Activated CD4-positive, alpha-beta T cell treated with anti-CD3 and anti-CD28 coated beads, Interleukin-2, amount 10 ng/mL, durations not matched to agents 24 days and 14 days (primary cell): ENCODE measurements around the gene SLN. TPM values are rescaled to one million over a fixed set of nuclear protein-coding genes. Genes with fewer than 3 reads are reported as not detected.

Experiments
- DNase-seq: peaks from one replicate; pipeline ENCODE4 v3.0.0; 2022
- H3K27ac Mint-ChIP-seq: one replicate; pipeline ENCODE4 v1.8.0; 2022; ENCODE audit warnings: mild to moderate bottlenecking, mixed read lengths
- H3K27me3 Mint-ChIP-seq: one replicate; pipeline ENCODE4 v1.8.0; 2022; ENCODE audit warnings: mixed read lengths
- H3K36me3 Mint-ChIP-seq: one replicate; pipeline ENCODE4 v1.8.0; 2022; ENCODE audit warnings: low read depth, mild to moderate bottlenecking, mixed read lengths
- H3K4me1 Mint-ChIP-seq: one replicate; pipeline ENCODE4 v1.8.0; 2021; ENCODE audit warnings: mixed read lengths
- H3K4me3 Mint-ChIP-seq: one replicate; pipeline ENCODE4 v1.8.0; 2022; ENCODE audit warnings: mild to moderate bottlenecking, moderate library complexity, mixed read lengths
- H3K9me3 Mint-ChIP-seq: one replicate; pipeline ENCODE4 v1.8.0; 2021; ENCODE audit warnings: mixed read lengths
- intact Hi-C: fragments of 100-400 bp; cut with micrococcal nuclease; formaldehyde crosslinking; loops from one replicate; pipeline ENCODE4 v1.15.1; 2023
- total RNA-seq: library from RNA; stranded (reverse); gene quantifications from 2 replicates; pipeline ENCODE4 v1.2.3, GENCODE V29; 2022

The SLN gene
- total RNA-seq, 1 donor from 2014 or later, result not detected

GRCh38 chr11:107707215-107707671 is 4.6 kb downstream of the SLN start:
- Mint-ChIP-seq H3K9me3 (no peaks in the 10 kb centered on the region), H3K4me3 (no peak overlapping the region), H3K36me3 (no peaks in the 10 kb centered on the region), H3K27me3 (peaks cover 19% of the 10 kb centered on the region), H3K27ac (no peak overlapping the region), H3K4me1 (no peaks in the 10 kb centered on the region)
- DNase-seq, result no peak
- intact Hi-C loops, result no loop called here

GRCh38 chr11:107706531-107706930 is 5.3 kb downstream of the SLN start:
- no peak overlapping the region for H3K27ac Mint-ChIP-seq
- intact Hi-C loops, result no loop called here
- H3K4me1 Mint-ChIP-seq, result no peaks in the 10 kb centered on the region
- DNase-seq, result peak; percentile 4
- no peak overlapping the region for H3K4me3 Mint-ChIP-seq
- peaks cover 19% of the 10 kb centered on the region for H3K27me3 Mint-ChIP-seq
- H3K9me3 Mint-ChIP-seq, result no peaks in the 10 kb centered on the region
- H3K36me3 Mint-ChIP-seq, result no peaks in the 10 kb centered on the region

DNA sequence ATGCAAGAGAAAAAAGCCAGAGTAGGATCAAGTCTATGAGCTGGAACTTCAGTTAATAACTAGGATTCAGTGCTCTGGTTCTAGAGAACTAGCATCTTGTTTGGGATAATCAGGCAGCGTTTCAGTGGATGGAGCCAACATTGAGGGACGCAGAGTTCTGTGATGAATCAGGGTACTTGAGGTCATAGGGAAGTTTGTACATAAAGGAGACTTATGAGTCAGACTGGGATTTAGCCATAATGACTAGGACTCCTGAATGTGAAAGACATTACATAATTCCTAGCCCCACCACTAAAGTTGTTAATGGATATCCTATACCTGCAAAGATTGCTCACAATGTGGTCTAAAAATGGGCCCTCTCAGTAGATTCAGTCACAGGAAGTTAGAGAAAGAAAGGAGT is 6.8 kb downstream of the SLN start:
- H3K27ac Mint-ChIP-seq, result no peak overlapping the region
- H3K9me3 Mint-ChIP-seq, result no peaks in the 10 kb centered on the region
- no peaks in the 10 kb centered on the region for H3K36me3 Mint-ChIP-seq
- H3K4me1 Mint-ChIP-seq, result no peaks in the 10 kb centered on the region
- H3K4me3 Mint-ChIP-seq, result no peak overlapping the region
- no peak for DNase-seq
- intact Hi-C loops, result no loop called here
- peaks cover 12% of the 10 kb centered on the region for H3K27me3 Mint-ChIP-seq

GRCh38 chr11:107704451-107704850 is 7.4 kb downstream of the SLN start:
- no peaks in the 10 kb centered on the region for H3K9me3 Mint-ChIP-seq
- intact Hi-C loops, result no loop called here
- peaks cover 9% of the 10 kb centered on the region for H3K27me3 Mint-ChIP-seq
- H3K36me3 Mint-ChIP-seq, result no peaks in the 10 kb centered on the region
- DNase-seq, result no peak
- no peak overlapping the region for H3K4me3 Mint-ChIP-seq
- no peaks in the 10 kb centered on the region for H3K4me1 Mint-ChIP-seq
- no peak overlapping the region for H3K27ac Mint-ChIP-seq

- Mint-ChIP-seq H3K27me3 (peaks cover 9% of the 10 kb centered on the region), H3K27ac (no peak overlapping the region), H3K4me3 (no peak overlapping the region), H3K9me3 (no peaks in the 10 kb centered on the region), H3K4me1 (no peaks in the 10 kb centered on the region), H3K36me3 (no peaks in the 10 kb centered on the region)
- no peak for DNase-seq
- intact Hi-C loops, result no loop called here
These were observed 9.1 kb downstream of the SLN start for GRCh38 chr11:107702723-107703122.

- no peak overlapping the region for H3K27ac Mint-ChIP-seq
- no peaks in the 10 kb centered on the region for H3K4me1 Mint-ChIP-seq
- no peaks in the 10 kb centered on the region for H3K36me3 Mint-ChIP-seq
- peaks cover 10% of the 10 kb centered on the region for H3K27me3 Mint-ChIP-seq
- no peaks in the 10 kb centered on the region for H3K9me3 Mint-ChIP-seq
- intact Hi-C loops, result no loop called here
- no peak for DNase-seq
- no peak overlapping the region for H3K4me3 Mint-ChIP-seq
These were observed 9.7 kb downstream of the SLN start for GRCh38 chr11:107702109-107702660.

DNA sequence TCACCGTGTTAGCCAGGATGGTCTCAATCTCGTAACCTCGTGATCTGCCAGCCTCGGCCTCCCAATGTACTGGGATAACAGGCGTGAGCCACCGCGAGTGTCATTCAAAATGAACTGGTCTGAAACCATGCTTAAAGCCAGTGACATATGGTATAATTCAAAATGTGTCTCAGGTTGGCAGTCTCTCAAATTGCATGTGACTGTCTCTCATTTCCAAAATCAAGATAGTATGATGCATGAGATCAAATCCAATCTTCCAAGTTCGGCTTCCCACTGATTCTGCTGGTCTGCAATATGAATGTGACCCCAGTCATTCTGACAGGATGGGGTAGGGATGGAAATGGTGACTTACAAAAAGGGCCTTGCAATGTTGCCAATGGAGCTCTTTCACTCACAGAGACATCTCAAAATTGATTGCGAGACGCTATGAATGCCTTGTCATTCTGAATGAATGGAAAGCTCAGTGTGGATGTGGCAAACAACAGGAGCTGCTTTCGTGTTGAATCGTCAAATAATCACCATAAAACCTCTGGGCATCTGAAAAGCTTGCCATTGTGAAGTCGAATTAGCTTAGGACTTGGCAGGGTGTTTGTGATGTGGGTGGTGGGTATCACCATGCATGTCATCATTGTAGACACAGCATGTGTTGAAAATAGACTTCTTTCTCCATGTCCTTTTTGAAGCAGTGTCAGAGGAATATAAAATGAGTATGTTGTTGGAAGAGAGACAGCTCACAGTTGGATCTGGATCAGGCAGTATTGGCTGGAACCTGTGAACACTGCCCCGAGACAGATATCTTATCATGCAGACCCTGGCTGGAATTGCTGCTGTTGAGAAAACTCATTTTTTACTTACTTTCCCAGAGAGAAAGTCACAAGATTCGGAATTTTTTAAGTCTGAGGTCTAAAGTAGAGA is 12.2 kb downstream of the SLN start:
- intact Hi-C loops, result no loop called here
- DNase-seq, result no peak
- H3K9me3 Mint-ChIP-seq, result no peaks in the 10 kb centered on the region

DNA sequence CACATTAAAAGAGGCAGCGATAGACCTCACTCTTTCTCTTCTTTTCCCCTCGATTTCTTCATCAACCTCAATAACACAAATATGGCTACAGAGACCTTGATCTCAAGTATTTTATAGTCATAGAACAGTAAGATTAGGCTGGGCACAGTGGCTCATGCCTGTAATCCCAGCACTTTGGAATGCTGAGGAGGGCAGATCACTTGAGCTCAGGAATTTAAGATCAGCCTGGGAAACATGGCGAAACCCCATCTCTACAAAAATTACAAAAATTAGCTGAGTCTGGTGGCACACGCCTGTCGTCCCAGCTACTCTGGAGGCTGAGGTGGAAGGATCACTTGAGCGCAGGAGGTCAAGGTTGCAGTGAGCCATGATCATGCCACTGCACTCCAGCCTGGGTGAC is 14.6 kb downstream of the SLN start:
- peaks cover 14% of the 10 kb centered on the region for H3K27me3 Mint-ChIP-seq
- H3K36me3 Mint-ChIP-seq, result no peaks in the 10 kb centered on the region
- intact Hi-C loops, result no loop called here
- no peaks in the 10 kb centered on the region for H3K4me1 Mint-ChIP-seq
- no peaks in the 10 kb centered on the region for H3K9me3 Mint-ChIP-seq
- H3K27ac Mint-ChIP-seq, result no peak overlapping the region
- no peak for DNase-seq
- H3K4me3 Mint-ChIP-seq, result no peak overlapping the region

More for the DNA sequence above, 12.2 kb downstream of the SLN start:
- Mint-ChIP-seq H3K27me3 (peaks cover 19% of the 10 kb centered on the region), H3K36me3 (no peaks in the 10 kb centered on the region), H3K4me3 (no peak overlapping the region), H3K27ac (no peak overlapping the region), H3K4me1 (no peaks in the 10 kb centered on the region)

- intact Hi-C loops, result no loop called here
These were observed 15.7 kb downstream of the SLN start for GRCh38 chr11:107696140-107696539.

DNA sequence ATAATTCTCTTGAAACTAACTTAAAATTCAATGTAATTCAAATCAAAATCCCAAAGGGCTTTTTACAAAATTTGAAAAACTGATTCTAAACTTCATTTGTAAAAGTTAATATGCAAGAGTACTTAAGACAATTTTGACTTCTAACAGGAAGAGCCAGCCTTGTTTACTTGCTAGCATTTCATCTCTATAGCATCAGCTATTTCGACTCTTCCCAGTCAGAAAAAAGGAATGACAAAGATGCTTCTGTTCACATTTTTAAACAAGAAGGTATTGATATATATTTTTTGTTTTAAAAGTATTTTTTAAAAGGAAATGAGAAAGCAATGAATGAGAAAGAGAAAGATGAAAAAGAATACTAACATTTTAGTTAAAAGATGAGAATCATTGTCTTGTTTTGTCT is 16.4 kb downstream of the SLN start:
- intact Hi-C loops, result no loop called here
- Mint-ChIP-seq H3K4me3 (no peak overlapping the region), H3K27ac (no peak overlapping the region), H3K9me3 (no peaks in the 10 kb centered on the region), H3K36me3 (no peaks in the 10 kb centered on the region), H3K4me1 (no peaks in the 10 kb centered on the region), H3K27me3 (peaks cover 19% of the 10 kb centered on the region)
- DNase-seq, result no peak

More at GRCh38 chr11:107696140-107696539, 15.7 kb downstream of the SLN start:
- DNase-seq, result no peak
- Mint-ChIP-seq H3K27ac (no peak overlapping the region), H3K4me1 (no peaks in the 10 kb centered on the region), H3K4me3 (no peak overlapping the region), H3K9me3 (no peaks in the 10 kb centered on the region), H3K27me3 (peaks cover 19% of the 10 kb centered on the region), H3K36me3 (no peaks in the 10 kb centered on the region)

- Mint-ChIP-seq H3K27me3 (peaks cover 12% of the 10 kb centered on the region), H3K9me3 (no peaks in the 10 kb centered on the region), H3K27ac (no peak overlapping the region), H3K36me3 (no peaks in the 10 kb centered on the region), H3K4me3 (no peak overlapping the region), H3K4me1 (no peaks in the 10 kb centered on the region)
- DNase-seq, result no peak
- intact Hi-C loops, result no loop called here
These were observed 20.7 kb downstream of the SLN start for GRCh38 chr11:107691000-107691750.

DNA sequence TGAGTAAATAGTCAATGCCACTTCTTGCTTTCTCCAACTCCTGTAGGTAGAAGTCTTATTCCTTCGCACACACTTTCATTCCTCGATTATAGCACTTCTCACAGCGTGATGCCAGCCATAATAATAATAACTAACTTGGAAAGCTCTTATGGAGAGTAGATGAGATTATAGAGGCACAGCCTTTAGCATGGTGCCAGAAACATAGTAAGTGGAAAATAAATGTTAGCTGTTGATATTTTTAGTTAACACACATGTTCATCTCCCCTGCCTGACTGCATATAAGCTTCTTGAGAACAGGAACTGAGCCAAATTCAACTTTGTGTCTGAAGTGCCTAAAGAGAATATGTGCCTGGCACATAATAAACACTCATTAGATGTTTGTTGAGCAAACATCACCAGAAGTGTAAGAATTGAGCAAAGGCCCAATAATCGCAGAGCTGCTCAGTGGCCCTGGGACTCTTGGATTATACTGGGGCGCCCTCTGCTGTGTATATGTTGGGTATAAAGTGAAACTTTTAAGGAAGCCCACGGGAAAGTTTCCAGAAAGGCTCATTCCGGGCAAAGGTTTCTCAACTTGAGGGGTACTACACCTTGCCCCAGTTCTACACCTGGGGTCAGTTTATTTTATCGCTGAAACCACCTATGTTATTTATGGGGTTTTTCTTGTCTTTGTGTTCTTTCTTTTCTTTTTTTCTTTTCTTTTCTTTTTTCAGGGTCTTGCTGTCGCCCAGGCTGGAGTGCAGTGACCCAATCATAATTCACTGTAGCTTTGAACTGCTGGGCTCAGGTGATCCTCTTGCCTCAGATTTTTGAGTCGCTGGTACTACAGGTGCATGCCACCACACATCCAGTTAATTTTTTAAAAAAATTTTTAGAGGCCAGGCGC is 22.3 kb downstream of the SLN start:
- H3K27me3 Mint-ChIP-seq, result peaks cover 9% of the 10 kb centered on the region
- H3K4me1 Mint-ChIP-seq, result no peaks in the 10 kb centered on the region
- H3K36me3 Mint-ChIP-seq, result no peaks in the 10 kb centered on the region
- H3K4me3 Mint-ChIP-seq, result no peak overlapping the region
- intact Hi-C loops, result loop anchor here (1.0 kb wide), 3 partner anchors 113 to 140 kb away; partner anchors contain the start of gene ALKBH8
- no peak overlapping the region for H3K27ac Mint-ChIP-seq
- H3K9me3 Mint-ChIP-seq, result no peaks in the 10 kb centered on the region
- peak; percentile 88 for DNase-seq

GRCh38 chr11:107688322-107688918 is 23.4 kb downstream of the SLN start:
- intact Hi-C loops, result no loop called here
- H3K4me1 Mint-ChIP-seq, result no peaks in the 10 kb centered on the region
- H3K4me3 Mint-ChIP-seq, result no peak overlapping the region
- H3K27ac Mint-ChIP-seq, result no peak overlapping the region
- H3K9me3 Mint-ChIP-seq, result no peaks in the 10 kb centered on the region
- H3K27me3 Mint-ChIP-seq, result peaks cover 8% of the 10 kb centered on the region
- no peaks in the 10 kb centered on the region for H3K36me3 Mint-ChIP-seq
- DNase-seq, result no peak
